GM18951 (cell line): ENCODE measurements around the gene ARSB.
"Not testable (repeated sequence)": the region's sequence is repeated elsewhere in the genome, so short reads cannot be mapped to it uniquely, and the experiment has no call there.

Source experiments
- POLR2A ChIP-seq: IDR thresholded peaks from 4 replicates; pipeline ENCODE4 v1.6.1; 2011; ENCODE audit warnings: mild to moderate bottlenecking; ENCODE audit not compliant: insufficient read length, insufficient read depth; ENCODE audit errors: extremely low read depth
- in situ Hi-C: fragments of 300-500 bp; cut with MboI; formaldehyde crosslinking; loops from one replicate; pipeline ENCODE4 v1.12.0; 2022; ENCODE audit warnings: low sequenced_read_pairs, mixed read lengths, inconsistent platforms; ENCODE audit not compliant: unreplicated experiment

ARSB gene

DNA sequence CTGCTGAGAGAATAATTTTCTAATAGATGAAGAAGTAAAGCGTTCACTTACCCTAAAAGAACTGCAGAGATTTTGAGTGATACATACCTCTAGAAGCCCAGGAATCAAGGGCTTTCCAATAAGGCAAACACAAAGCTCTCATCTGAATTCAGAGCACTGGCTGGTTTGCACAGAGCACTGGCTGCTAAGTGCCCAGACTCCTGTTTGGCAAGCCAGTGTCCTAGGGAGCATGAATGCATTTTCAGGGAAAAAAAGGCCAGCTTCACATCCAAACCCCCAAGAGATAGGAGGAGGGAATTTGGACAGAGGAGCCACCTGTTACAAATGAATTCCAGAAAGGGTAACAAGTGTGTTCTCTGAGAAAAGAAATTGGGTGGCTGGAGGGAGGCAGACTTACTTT lies 65.3 kb downstream of the ARSB start:
- in situ Hi-C loops, result no loop called here
- TF ChIP-seq POLR2A, result no peak

- in situ Hi-C loops, result no loop called here
- no peak for TF ChIP-seq POLR2A
Observed at GRCh38 chr5:78916044-78916443, 69.1 kb downstream of the ARSB start.

GRCh38 chr5:78915170-78915569 lies 69.9 kb downstream of the ARSB start:
- TF ChIP-seq POLR2A, result no peak
- in situ Hi-C loops, result no loop called here

DNA sequence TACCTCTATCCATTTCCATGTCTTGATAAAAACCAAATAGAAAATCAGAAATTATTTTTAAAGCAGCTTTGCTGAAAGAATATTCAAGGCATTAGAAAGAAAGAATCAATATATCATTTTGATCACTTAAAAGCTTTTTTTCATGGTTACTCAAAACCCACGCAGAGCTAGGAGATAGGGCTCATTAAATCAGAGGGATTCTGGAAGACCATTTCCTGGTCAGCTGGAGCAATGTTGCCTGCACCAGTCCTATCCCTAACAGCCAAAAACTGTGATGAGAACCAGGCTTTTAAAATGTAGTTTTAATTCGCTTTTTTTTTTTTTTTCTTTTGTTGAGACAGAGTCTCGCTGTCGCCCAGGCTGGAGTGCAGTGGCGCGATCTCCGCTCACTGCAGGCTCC lies 72.3 kb downstream of the ARSB start:
- no peak for TF ChIP-seq POLR2A
- in situ Hi-C loops, result no loop called here

- in situ Hi-C loops, result no loop called here
- TF ChIP-seq POLR2A, result no peak
Observed at GRCh38 chr5:78912085-78912771, 72.9 kb downstream of the ARSB start.

GRCh38 chr5:78909224-78909983 lies 75.7 kb downstream of the ARSB start:
- in situ Hi-C loops, result not testable (repeated sequence)

DNA sequence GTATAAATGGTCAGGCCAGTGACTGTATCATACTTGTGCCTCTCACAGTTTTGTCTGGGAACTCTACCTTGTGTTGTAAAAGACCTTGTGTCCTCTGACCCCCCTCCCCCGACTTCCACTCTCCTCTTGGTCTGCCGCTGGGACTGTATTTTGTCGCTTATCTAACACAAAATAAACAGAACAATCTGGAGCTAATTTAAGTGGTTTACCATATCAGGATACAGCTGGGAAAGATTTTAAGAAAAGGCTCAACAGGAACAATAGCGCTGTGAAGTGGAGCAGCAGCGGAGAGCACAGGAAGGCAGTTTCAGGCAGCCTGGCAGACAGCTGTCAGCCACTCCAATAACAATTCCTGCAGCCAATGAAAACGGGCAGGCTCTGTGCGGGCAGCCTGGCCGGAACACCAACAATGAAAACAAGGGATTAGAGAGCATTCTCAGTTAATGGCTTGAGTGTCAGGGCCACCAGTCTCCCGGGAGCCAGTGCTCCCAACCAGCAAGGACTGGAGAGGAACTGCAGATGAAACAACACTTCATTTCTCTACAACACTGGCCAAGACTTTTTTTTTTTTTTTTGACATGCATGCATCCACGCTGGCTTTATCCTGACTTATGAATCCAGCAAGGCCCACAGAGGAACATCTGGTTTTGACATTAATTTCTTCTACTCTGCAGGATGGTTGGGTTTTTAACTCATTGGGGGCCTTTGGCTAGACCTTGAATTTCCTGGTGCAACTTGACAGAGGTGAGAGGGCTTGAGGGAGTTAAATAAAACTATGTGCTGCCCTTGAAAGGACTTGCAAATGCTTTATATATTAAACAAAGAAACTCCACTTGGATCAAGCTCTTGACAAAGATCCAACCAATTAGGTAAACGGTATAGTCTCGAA lies 76.7 kb downstream of the ARSB start:
- TF ChIP-seq POLR2A, result no peak
- in situ Hi-C loops, result no loop called here

DNA sequence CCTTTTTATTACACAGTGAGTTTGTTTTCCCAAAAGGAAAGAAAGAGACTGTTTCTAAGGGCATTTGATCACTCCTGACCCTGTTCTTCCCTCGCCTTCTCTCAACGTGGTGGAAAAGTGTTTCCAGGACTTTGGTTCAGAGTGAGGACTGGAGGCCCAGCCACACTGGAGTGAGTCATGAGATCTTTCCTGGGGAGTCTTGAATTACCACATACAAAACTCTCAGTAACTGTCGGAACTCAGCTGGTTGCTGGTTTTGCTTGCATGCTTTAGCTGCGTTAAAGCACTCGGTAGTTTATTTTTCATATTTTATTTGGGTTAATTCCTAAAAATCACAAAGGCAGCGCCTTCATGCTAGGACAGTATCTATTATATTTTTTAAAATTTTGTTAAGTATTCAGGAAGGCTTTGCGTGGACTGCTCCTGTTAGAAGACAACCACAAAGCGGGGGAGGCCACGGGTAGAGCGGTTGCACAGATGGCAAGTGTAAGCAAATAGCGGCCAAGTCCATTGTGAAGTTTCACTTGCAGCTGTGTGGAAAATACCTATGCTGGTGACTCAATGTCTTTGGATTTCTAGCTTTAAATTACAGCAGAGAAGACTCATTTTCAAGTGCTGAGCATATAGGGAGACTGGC lies 77.7 kb downstream of the ARSB start:
- in situ Hi-C loops, result no loop called here
- no peak for TF ChIP-seq POLR2A

GRCh38 chr5:78905084-78905938 lies 79.8 kb downstream of the ARSB start:
- TF ChIP-seq POLR2A, result no peak
- in situ Hi-C loops, result no loop called here

DNA sequence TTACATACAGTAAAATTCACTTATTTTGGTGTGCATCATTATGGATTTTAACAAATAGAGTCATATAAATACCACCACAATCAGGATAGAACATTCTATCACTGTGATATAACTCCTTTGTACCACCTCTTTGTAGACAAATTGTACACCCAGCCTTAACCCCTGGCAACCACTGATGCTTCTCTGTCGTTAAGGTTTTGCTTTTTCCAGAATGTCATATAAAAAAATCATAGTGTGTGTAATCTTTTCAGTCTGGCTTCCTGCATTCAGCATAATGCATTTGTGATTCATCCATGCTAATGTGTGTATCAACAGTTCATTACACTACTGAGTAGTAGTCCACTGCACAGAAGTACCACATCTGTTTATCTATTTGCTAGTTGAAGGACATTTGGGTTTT lies 81.2 kb downstream of the ARSB start:
- in situ Hi-C loops, result no loop called here
- TF ChIP-seq POLR2A, result no peak

DNA sequence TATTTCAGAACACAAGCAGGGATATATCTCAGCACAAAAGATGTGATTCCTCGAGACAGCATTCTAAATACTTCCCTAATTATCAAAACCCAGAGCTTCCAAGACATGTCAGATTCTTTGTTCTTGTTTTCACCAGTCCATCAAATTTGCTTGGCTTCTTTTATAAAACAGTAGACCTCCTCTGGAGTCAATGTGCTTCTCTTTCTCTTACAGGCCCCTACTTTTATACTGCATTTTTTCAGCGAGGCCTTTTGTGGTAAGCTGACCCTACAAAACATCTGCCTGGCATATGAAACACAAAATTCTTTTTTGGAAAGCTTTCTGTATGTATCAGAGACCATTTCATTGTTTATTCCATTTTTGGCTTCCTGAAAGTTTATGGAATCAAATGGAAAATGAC lies 81.8 kb downstream of the ARSB start:
- in situ Hi-C loops, result no loop called here

GRCh38 chr5:78899922-78900362 lies 85.2 kb downstream of the ARSB start:
- TF ChIP-seq POLR2A, result no peak
- in situ Hi-C loops, result no loop called here

More for the DNA sequence above, 81.8 kb downstream of the ARSB start:
- TF ChIP-seq POLR2A, result no peak
